Measurements from ENCODE around the gene HDLBP.

HDLBP gene

DNA sequence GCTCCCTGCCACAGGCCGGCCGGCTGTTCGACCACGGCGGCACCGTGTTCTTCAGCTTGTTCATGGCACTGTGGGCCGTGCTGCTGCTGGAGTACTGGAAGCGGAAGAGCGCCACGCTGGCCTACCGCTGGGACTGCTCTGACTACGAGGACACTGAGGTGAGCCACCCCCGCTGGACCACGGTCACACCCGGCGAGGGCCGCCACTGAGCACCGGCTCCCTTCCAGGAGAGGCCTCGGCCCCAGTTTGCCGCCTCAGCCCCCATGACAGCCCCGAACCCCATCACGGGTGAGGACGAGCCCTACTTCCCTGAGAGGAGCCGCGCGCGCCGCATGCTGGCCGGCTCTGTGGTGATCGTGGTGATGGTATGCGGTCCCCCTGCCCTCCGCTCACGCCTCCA lies 106.2 kb downstream of the HDLBP start:
- no peak for TF ChIP-seq GATA2 (IDR thresholded peaks at IDR 0.05; ENCODE audit: low read depth, low read length)
- TF ChIP-seq GATA3 (IDR thresholded peaks at IDR 0.05; ENCODE audit: low read depth, low read length): no peak

DNA sequence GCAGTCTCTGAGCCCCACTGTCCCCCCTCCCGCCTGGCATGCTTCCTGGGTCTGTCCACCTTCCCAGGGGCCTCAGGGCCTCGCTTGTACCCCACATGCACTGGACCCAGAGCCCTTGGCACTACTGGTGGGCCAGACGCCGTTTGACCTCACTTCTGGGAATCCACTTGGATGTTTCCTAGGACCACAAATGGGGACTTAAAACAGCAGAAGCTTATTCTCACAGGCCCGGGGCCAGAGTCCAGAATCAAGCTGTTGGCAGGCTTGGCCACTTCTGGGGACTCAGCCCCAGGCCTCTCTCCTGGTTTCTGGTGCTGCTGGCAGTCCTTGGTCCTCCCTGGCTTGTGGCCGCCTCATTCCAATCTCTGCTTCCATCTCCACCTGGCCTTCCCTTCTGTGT lies 107.4 kb downstream of the HDLBP start:
- TF ChIP-seq GATA3 (IDR thresholded peaks at IDR 0.05; ENCODE audit: low read depth, low read length): no peak
- peak; percentile 31; the same call in 1 of the 2 replicates for TF ChIP-seq GATA2 (IDR thresholded peaks at IDR 0.05; ENCODE audit: low read depth, low read length)

DNA sequence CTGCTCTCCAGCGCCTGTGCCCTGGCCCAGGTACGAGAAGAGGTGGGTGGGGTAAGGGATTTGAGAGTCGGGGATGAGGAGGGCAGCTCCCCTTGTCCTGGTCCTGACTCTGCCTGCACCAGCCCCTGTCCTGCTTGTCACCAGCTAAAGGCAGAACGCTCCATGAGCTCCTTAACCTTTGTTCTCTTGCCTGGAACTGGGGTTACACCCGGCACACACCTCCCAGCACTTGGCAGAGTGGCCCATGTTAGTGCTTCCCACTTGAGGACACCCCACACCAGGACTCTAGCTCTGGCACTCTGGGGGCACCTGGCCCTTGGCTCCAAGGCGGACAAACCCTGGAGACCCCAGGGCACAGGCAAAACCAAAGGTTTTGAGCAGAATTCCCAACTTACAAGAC lies 107.8 kb downstream of the HDLBP start:
- no peak for TF ChIP-seq GATA2 (IDR thresholded peaks at IDR 0.05; ENCODE audit: low read depth, low read length)
- TF ChIP-seq GATA3 (IDR thresholded peaks at IDR 0.05; ENCODE audit: low read depth, low read length): no peak

DNA sequence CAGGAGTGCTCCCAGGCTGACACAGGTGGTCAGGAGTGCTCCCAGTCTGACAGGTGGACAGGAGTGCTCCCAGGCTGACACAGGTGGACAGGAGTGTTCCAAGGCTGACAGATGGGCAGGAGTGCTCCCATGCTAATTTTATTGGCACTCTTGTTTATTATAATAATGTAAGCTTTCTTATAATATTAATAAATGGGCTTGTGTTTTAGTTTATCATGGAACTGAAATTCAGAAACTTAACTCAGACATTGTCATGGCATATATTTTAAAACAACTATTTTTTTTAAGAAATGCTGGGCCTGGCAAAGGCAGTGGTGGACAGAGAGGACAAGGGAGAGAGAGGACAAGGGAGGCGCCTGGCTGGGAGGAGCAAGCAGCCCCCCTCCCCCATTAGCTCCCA lies 108.3 kb downstream of the HDLBP start:
- no peak for TF ChIP-seq GATA2 (IDR thresholded peaks at IDR 0.05; ENCODE audit: low read depth, low read length)
- TF ChIP-seq GATA3 (IDR thresholded peaks at IDR 0.05; ENCODE audit: low read depth, low read length): no peak

DNA sequence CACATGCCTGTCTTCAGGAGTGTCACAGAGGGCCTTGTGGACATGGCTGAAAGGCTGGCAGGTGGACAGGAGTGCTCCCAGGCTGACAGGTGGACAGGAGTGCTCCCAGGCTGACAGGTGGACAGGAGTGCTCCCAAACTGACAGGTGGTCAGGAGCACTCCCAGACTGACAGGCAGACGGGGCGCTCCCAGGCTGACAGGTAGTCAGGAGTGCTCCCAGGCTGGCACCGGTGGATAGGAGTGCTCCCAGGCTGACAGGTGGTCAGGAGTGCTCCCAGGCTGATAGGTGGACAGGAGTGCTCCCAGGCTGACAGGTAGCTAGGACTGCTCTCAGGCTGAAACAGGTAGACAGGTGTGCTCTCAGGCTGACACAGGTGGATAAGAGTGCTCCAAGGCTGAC lies 110.4 kb downstream of the HDLBP start:
- TF ChIP-seq GATA3 (IDR thresholded peaks at IDR 0.05; ENCODE audit: low read depth, low read length): no peak
- TF ChIP-seq GATA2 (IDR thresholded peaks at IDR 0.05; ENCODE audit: low read depth, low read length): no peak

DNA sequence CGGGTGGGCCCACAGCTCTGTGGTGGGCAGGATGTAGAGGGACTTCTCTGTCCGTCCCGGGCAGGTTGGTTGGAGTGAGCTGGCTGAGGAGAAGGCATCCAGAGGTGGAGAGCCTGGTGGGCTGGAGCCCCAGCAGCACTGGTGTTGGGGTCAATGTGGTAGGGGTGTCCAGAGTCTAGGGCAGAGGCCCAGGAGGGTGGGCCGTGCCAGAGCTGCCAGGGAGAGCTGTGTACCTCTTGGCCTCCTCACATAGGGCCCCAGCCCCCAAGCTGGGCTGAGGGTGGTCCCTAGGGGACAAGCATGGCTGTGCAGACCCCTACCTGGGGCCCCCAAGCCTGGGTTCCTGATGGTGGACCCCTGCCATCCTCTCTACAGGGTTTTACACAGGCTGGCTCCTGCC lies 111.0 kb downstream of the HDLBP start:
- TF ChIP-seq GATA2 (IDR thresholded peaks at IDR 0.05; ENCODE audit: low read depth, low read length): no peak
- TF ChIP-seq GATA3 (IDR thresholded peaks at IDR 0.05; ENCODE audit: low read depth, low read length): no peak

DNA sequence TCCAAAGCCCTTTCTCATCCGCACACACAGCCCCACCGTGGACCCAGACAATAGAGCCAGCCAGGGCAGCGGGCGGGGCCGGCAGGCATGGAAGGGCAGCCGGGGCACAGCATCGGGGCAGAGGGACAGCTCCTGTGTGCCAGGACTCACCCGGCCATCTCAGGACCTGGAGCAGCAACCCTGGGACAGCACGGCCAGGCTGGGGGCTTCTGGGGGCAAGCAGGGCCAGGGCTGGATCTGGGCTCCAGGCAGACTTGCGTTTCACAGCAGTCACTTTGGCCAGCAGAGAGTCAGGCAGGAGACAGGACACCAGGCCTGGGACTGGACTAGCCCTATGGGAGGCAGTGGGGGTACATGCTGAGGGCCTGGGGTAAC lies 111.5 kb downstream of the HDLBP start:
- TF ChIP-seq GATA3 (IDR thresholded peaks at IDR 0.05; ENCODE audit: low read depth, low read length) (no peak), GATA2 (IDR thresholded peaks at IDR 0.05; ENCODE audit: low read depth, low read length) (no peak)

DNA sequence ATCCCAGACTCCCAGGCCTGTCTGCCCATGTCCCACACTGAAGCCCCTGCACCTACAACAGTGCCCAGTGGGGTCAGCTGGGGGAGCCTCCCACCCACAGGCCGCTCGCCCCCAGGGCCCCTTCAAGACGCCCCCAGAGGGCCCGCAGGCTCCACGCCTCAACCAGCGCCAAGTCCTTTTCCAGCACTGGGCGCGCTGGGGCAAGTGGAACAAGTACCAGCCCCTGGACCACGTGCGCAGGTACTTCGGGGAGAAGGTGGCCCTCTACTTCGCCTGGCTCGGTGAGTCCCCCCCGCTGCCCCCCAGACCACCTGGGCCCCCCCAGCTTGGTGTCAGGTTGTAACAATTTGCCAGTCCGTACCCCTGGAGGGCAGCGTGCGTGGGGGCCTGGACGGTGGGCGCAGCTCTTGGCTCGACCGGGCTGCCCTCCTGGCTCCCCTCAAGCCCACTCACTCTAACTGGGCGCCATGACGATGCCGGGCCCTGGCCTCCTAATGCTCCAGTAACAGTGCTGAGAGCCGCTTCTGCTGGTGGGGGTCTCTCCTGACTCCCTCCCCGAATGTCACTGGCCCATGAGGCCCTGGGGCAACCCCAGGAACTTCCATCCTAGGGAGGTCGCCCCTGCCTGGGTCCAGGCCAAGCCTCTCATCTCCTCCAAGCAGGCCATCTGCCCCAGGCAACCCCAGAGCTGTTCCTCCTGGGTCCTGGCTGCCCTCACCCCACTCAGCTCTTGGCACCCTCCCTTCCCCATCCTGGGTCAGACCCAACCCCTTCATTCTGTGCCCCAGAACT lies 112.1 kb downstream of the HDLBP start:
- TF ChIP-seq GATA2 (IDR thresholded peaks at IDR 0.05; ENCODE audit: low read depth, low read length): no peak
- TF ChIP-seq GATA3 (IDR thresholded peaks at IDR 0.05; ENCODE audit: low read depth, low read length): no peak

DNA sequence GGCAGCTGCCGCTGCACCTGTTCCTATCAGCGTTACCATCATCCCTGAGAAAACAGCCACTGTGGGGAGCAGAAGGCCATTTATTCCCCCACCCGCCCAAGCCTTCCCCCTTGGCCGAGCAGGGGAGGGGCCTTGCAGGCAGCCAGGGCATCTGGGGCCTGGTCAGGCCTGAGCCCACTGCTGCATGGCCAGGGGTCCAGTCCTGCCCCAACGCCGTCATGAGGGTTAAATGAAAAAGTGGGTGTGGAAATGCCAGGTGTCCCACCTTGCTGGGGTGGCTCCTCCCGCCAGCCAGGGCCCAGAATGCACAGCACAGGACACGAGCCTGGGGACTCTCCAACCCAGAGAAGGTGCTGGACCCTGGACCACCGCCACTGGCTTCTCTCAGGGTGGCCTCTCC lies 112.8 kb downstream of the HDLBP start:
- TF ChIP-seq GATA2 (IDR thresholded peaks at IDR 0.05; ENCODE audit: low read depth, low read length) (no peak), GATA3 (IDR thresholded peaks at IDR 0.05; ENCODE audit: low read depth, low read length) (no peak)

DNA sequence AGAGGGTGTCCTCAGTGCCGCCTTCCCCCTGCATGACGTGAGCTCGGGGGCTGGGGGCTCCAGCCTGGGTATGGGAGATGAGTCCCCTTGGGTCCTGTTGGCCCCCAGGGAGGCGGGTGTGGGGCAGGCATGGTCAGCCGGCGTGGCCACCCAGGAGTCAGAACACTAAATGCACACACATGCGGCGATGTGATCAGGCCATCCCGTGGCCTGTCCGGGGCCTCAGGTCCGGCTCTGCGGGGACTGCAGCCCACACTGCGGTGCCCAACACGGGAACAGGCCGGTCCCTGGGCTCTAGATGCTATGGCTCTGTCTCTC lies 113.2 kb downstream of the HDLBP start:
- TF ChIP-seq GATA2 (IDR thresholded peaks at IDR 0.05; ENCODE audit: low read depth, low read length): no peak
- no peak for TF ChIP-seq GATA3 (IDR thresholded peaks at IDR 0.05; ENCODE audit: low read depth, low read length)

DNA sequence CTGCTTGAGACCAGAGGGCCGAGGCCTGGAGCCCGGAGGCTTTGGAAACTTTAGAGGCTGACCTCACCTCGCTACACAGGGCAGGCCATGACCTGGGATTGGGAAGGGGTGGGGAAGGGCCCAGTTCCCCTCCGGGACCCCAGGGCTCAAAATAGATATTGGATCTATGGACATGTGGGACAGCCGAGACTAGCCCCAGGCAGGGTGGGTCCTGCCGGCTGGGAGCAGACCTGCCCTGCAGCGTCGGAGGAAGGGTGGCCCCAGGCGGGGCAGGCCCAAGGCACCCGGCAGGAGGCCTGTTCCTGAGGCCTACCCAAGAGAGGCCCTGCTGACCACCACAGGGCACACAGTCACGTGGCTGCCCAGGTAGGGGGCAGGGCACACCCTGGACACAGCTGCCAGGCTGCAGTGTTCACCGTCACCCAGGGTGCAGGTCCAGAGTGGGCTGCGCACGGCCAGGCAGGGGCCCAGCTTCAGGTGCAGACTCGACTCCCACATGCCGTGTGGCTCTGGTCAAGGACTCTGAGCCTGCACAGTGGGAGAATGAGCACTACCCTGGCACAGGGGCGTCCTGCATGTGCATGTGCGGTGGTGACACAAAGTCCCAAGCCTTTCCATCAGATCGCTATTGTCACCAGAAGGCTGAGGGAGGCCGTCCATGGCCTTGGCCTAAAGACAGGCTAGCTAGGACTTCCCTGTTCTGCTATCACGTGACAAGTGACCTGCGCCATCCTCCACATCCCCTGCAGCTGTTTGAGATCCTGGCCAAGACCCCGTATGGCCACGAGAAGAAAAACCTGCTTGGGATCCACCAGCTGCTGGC lies 113.8 kb downstream of the HDLBP start:
- no peak for TF ChIP-seq GATA2 (IDR thresholded peaks at IDR 0.05; ENCODE audit: low read depth, low read length)
- TF ChIP-seq GATA3 (IDR thresholded peaks at IDR 0.05; ENCODE audit: low read depth, low read length): no peak

DNA sequence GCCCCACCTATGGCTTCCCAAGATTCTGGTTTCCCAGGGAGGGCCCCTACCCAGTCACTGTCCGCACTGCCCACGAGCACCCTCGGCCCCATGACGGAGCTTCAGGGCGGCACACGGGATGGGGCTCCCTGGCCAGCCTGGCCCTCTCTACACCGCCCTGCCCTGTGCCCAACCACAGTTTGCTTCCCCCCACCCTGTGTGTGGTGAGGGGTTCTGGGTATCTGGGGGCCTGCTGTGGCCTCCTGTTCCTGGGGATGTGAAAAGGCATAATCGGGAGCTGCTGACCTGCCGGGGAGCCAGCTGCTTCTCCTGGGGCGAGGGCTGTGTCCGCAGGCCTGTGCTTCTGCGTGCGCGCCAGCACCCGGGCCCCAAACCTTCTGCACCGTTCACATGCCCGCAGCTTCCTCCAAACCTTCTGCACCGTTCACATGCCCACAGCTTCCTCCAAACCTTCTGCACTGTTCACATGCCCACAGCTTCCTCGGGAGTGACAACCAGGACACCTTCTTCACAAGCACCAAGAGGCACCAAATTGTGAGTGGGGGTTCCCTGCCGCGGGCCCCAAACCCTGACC lies 114.6 kb downstream of the HDLBP start:
- TF ChIP-seq GATA3 (IDR thresholded peaks at IDR 0.05; ENCODE audit: low read depth, low read length) (no peak), GATA2 (IDR thresholded peaks at IDR 0.05; ENCODE audit: low read depth, low read length) (no peak)

DNA sequence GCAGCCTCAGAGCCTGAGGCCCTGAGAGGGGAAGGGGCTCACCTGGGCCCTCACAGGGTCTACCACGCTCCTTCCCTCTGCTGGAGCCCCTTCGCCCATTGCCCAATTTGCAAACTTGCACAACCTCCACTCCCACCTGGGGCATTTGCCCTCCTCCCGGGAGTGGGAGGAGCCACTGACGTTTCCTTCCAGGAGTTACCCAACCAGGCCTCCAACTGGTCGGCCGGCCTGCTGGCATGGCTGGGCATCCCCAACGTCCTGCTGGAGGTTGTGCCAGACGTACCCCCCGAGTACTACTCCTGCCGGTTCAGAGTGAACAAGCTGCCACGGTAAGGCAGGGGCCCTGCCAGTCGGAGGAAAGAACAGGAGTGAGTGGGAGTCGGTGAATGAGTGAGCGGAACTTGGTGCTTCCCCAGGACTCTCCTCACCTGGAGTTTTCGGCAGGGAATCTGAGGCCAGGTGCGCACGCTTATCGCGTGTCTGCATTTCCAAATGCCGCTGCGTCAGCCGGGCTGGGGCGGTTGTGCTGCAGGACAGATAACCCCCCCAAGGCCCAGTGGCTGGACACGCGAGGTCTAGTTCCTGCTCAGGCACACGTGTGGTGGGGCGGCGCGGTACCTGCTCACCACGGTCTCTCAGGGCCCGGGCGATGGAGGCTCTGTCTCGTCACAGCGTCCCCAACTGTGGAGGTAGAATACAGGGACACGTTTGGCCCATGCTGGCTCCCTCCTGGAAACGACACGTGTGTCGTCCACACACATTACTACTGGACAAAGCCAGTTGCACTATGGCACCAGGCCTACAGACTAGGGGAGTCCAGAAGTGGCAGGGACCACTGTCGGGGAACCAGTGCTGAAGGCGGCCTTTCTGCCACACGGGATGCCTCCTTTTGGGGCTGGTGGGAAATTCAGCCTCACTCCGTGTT lies 115.3 kb downstream of the HDLBP start:
- no peak for TF ChIP-seq GATA3 (IDR thresholded peaks at IDR 0.05; ENCODE audit: low read depth, low read length)
- TF ChIP-seq GATA2 (IDR thresholded peaks at IDR 0.05; ENCODE audit: low read depth, low read length): no peak

DNA sequence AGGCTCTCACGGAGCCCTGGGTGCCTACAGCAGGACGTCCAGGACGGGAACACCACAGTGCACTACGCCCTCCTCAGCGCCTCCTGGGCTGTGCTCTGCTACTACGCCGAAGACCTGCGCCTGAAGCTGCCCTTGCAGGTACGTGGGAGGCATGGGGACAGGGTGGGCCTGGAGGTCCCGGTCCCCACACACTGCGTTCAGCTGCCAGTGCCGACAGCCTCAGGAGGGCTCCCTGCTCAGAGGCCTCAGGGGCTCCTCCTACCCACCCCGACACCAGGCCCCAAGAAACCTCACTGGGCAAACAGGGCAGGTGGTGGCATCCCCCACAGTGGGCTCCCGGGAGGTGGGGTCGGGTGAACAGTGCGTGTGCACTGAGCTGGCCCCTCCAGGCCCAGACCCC lies 116.2 kb downstream of the HDLBP start:
- no peak for TF ChIP-seq GATA2 (IDR thresholded peaks at IDR 0.05; ENCODE audit: low read depth, low read length)
- no peak for TF ChIP-seq GATA3 (IDR thresholded peaks at IDR 0.05; ENCODE audit: low read depth, low read length)

Measured in SH-SY5Y (cell line).